Measurements from ENCODE around the gene PHKA1.
A peak's percentile ranks its signal among the peaks of the same experiment; 100 is the strongest.
"Not testable (repeated sequence)": the region's sequence is repeated elsewhere in the genome, so short reads cannot be mapped to it uniquely, and the experiment has no call there.

PHKA1 gene

GRCh38 chrX:72666451-72666850 is 47.7 kb downstream of the PHKA1 start:
- DNase-seq, result no peak

GRCh38 chrX:72663737-72664136 is 50.4 kb downstream of the PHKA1 start:
- DNase-seq, result no peak

- no peak for DNase-seq
Observed at GRCh38 chrX:72662020-72662747, 51.9 kb downstream of the PHKA1 start.

GRCh38 chrX:72659723-72660122 is 54.4 kb downstream of the PHKA1 start:
- no peak for DNase-seq

GRCh38 chrX:72652082-72652481 is 62.0 kb downstream of the PHKA1 start:
- DNase-seq, result no peak

GRCh38 chrX:72644946-72645345 is 69.2 kb downstream of the PHKA1 start:
- no peak for DNase-seq

GRCh38 chrX:72641611-72642010 is 72.5 kb downstream of the PHKA1 start:
- DNase-seq, result no peak

- no peak for DNase-seq
Observed at GRCh38 chrX:72635930-72636329, 78.2 kb downstream of the PHKA1 start.

- no peak for DNase-seq
Observed at GRCh38 chrX:72634331-72634730, 79.8 kb downstream of the PHKA1 start.

GRCh38 chrX:72630185-72630584 is 83.9 kb downstream of the PHKA1 start:
- no peak for DNase-seq

- no peak for DNase-seq
Observed at GRCh38 chrX:72624194-72624593, 89.9 kb downstream of the PHKA1 start.

GRCh38 chrX:72621625-72622485 is 92.3 kb downstream of the PHKA1 start:
- DNase-seq, result peak; percentile 26

- no peak for DNase-seq
Observed at GRCh38 chrX:72621163-72621562, 92.9 kb downstream of the PHKA1 start.

- peak; percentile 73 for DNase-seq
Observed at GRCh38 chrX:72620550-72621145, 93.5 kb downstream of the PHKA1 start.

GRCh38 chrX:72609313-72609712 is 104.8 kb downstream of the PHKA1 start:
- peak; percentile 0 for DNase-seq

GRCh38 chrX:72604705-72605104 is 109.4 kb downstream of the PHKA1 start:
- no peak for DNase-seq

GRCh38 chrX:72604112-72604511 is 110.0 kb downstream of the PHKA1 start:
- no peak for DNase-seq

GRCh38 chrX:72591038-72591437 is 123.1 kb downstream of the PHKA1 start:
- not testable (repeated sequence) for DNase-seq

- DNase-seq, result no peak
Observed at GRCh38 chrX:72584163-72584562, 129.9 kb downstream of the PHKA1 start.

- DNase-seq, result peak; percentile 20
Observed at GRCh38 chrX:72576141-72576894, 137.8 kb downstream of the PHKA1 start.

GRCh38 chrX:72573158-72573511 is 141.0 kb downstream of the PHKA1 start:
- DNase-seq, result no peak

- DNase-seq, result peak; percentile 79
Observed at GRCh38 chrX:72572248-72573157, 141.6 kb downstream of the PHKA1 start, which contains the start of gene HDAC8. HDAC8 (minus strand) TSS chrX:72572843; CDS start chrX:72572761, 82 bp downstream.

All from fibroblast of skin of abdomen (primary cell).